ENCODE results near the gene GTF3C5. TPM values are rescaled to one million over a fixed set of nuclear protein-coding genes. Genes with fewer than 3 reads are reported as not detected.

The GTF3C5 gene
- total and polyA plus RNA-seq, 12 donors, result 29.4 to 79.1 (median 36.6) TPM

DNA sequence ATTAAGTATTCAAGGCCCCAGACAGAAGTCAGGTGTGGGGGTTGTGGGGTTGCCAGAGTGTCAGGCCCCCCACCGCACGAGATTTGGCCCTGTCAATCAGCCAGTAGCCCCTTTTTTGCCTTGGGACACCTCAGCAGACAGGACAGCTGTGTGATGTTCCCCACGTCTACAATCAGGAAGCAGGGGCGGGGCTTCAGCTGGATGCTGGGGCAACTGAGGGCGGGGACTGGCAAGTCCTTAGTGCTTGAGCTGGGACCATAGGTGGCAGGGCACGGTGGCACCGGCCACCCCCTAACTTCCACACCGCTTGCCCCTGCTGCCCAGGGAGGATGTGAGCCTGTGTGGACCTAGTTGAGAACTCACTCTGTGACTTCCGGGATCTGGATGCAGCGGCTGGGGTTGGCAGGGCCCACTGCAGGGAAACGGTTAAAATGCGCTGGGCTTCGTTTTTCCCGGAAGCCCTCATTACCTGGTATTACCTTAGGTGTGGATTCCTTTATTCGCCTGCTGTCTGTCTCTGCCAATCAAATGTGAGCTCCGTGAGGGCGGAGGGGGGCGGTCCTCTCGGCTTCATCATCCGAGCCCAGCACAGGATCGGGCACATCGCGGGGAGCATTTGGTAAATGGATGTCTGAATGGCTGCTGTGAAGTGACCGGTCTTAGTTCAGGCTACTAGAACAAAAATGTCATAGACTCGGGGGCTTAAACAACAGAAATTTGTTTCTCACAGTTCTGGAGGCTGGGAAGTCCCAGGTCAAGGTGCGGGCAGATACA is 7.5 kb upstream of the GTF3C5 start:
- Histone ChIP-seq H3K27me3 (peaks cover 0 to 7% (median 0%) of the 10 kb centered on the region in 7 donors), H3K4me3 (no peak overlapping the region), H3K9me3 (no peaks in the 10 kb centered on the region), H3K27ac (no peak overlapping the region), H3K4me1 (peaks cover 0 to 12% (median 4%) of the 10 kb centered on the region in 9 donors), H3K36me3 (no peaks in the 10 kb centered on the region)
- DNase-seq (no peak), ATAC-seq (peak in 4 of 8 donors; percentile 16 to 53 (median 34))
- TF ChIP-seq, protein P1, sequence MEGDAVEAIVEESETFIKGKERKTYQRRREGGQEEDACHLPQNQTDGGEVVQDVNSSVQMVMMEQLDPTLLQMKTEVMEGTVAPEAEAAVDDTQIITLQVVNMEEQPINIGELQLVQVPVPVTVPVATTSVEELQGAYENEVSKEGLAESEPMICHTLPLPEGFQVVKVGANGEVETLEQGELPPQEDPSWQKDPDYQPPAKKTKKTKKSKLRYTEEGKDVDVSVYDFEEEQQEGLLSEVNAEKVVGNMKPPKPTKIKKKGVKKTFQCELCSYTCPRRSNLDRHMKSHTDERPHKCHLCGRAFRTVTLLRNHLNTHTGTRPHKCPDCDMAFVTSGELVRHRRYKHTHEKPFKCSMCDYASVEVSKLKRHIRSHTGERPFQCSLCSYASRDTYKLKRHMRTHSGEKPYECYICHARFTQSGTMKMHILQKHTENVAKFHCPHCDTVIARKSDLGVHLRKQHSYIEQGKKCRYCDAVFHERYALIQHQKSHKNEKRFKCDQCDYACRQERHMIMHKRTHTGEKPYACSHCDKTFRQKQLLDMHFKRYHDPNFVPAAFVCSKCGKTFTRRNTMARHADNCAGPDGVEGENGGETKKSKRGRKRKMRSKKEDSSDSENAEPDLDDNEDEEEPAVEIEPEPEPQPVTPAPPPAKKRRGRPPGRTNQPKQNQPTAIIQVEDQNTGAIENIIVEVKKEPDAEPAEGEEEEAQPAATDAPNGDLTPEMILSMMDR (IDR thresholded peaks at IDR 0.05), result no peak
- intact Hi-C loops (cut with DNase I), result loop anchor here in 1 of 10 donors (10.0 kb wide), 1 partner anchor 461 kb away; no protein-coding TSS in a partner anchor
- 73 to 75% methylated on average over 26 of the region's 26 CpGs for WGBS, 2 donors

DNA sequence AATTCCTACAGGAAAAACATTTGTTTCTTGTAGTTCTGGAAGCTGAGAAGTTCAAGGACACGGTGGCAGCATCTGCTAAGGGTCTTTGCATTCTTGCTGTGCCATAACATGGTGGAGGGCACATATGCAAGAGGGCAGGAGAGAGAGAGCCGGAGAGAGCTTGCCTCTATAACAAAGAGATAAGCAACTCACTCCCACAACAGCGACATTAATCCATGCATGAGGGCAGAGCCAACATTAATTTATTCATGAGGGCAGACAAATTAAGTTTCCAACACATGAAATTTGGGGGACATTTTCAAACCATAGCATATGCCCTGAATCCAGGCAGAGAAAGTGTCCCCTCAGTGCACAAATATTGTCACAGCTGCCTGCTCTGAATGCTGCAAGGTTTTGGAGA is 4.4 kb upstream of the GTF3C5 start:
- H3K4me3 ChIP-seq, result no peak overlapping the region
- H3K9me3 ChIP-seq, result no peaks in the 10 kb centered on the region
- H3K27ac ChIP-seq, result no peak overlapping the region
- WGBS, 2 donors, result 45 to 56% methylated on average over 3 of the region's 3 CpGs
- DNase-seq, result no peak
- intact Hi-C loops (cut with DNase I), result loop anchor here in 1 of 10 donors (10.0 kb wide), 1 partner anchor 458 kb away; no protein-coding TSS in a partner anchor
- H3K27me3 ChIP-seq, result no peaks in the 10 kb centered on the region
- TF ChIP-seq, protein P1 (IDR thresholded peaks at IDR 0.05), result no peak
- H3K36me3 ChIP-seq, result no peaks in the 10 kb centered on the region
- no peak for ATAC-seq
- peaks cover 2 to 27% (median 18%) of the 10 kb centered on the region in 9 donors for H3K4me1 ChIP-seq

DNA sequence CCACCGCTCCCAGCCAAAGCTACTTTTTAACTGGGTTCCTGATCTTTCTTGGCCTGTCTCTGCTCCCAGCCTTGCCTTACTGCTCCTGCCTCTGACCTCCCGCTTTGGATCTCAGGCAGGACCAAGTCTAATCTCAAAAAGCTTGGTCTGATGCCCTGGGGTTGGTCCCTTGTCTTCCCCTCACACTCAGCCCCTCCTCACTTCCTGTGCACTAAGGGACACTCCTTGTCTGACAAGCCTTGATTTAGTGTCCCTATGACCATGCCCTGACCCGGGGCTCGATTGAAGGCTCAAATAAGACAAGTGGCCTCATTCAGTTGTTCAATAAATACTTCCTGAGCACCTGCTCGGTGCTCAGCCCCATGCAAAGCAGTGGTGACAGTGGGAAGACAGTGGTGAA is 3.7 kb upstream of the GTF3C5 start:
- DNase-seq (no peak), ATAC-seq (no peak)
- Histone ChIP-seq H3K4me1 (peaks cover 7 to 33% (median 24%) of the 10 kb centered on the region in 9 donors), H3K27ac (no peak overlapping the region), H3K4me3 (no peak overlapping the region), H3K9me3 (no peaks in the 10 kb centered on the region), H3K36me3 (no peaks in the 10 kb centered on the region), H3K27me3 (no peaks in the 10 kb centered on the region)
- TF ChIP-seq, protein P1 (IDR thresholded peaks at IDR 0.05), result no peak
- intact Hi-C loops (cut with DNase I), result loop anchor here in 1 of 10 donors (10.0 kb wide), 1 partner anchor 458 kb away; no protein-coding TSS in a partner anchor
- 37 to 60% methylated on average over 5 of the region's 5 CpGs for WGBS, 2 donors

DNA sequence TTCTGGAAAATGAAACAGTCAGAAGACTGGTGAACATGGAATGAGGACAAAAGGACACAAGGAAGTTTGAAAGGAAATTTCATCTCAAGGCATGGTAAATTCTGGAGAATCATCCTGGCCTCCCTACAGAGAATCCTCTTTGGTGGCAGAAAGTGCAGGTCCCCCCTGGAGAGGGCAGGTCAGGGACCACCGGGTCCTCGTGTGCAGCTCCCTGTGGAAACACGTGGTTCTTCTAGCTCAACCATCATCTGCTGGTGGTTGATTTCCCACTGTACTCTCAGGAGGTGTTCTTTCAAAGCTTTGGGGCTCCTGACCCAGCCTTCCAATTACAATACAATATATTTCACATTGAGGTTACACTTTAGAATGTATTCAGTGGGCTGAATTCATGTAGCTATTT is 2.6 kb upstream of the GTF3C5 start:
- peaks cover 0 to 5% (median 0%) of the 10 kb centered on the region in 9 donors for H3K36me3 ChIP-seq
- H3K27me3 ChIP-seq, result no peaks in the 10 kb centered on the region
- TF ChIP-seq, protein P1 (IDR thresholded peaks at IDR 0.05), result no peak
- WGBS, 2 donors, result 73 to 78% methylated on average over 3 of the region's 3 CpGs
- ATAC-seq, result no peak
- H3K27ac ChIP-seq, result no peak overlapping the region
- intact Hi-C loops (cut with DNase I), result loop anchor here in 1 of 10 donors (10.0 kb wide), 1 partner anchor 457 kb away; no protein-coding TSS in a partner anchor
- no peak overlapping the region for H3K4me3 ChIP-seq
- H3K4me1 ChIP-seq, result peaks cover 9 to 34% (median 26%) of the 10 kb centered on the region in 9 donors
- DNase-seq, result no peak
- H3K9me3 ChIP-seq, result no peaks in the 10 kb centered on the region
